Stomach (tissue), 9 donors: ENCODE data around the gene PRXL2B. TPM values are rescaled to one million over a fixed set of nuclear protein-coding genes. Genes with fewer than 3 reads are reported as not detected.

Experiments
- DNase-seq, 2 donors: peaks; one replicate each; pipeline versions ENCODE4 v3.0.0 to v3.0.0-alpha.2; 2013 to 2019
- H3K27ac ChIP-seq, 5 donors: fragments of 200-600 bp in 4 of 5; sonication (generic) in 4 of 5; one replicate each; pipeline ENCODE4 v1.5.1; 2013 to 2019; ENCODE audit warnings: mild to moderate bottlenecking in 1 of 5, moderate library complexity in 1 of 5
- H3K27me3 ChIP-seq, 3 donors: fragments of 200-600 bp; sonication (generic); one replicate each; pipeline ENCODE4 v1.5.1; 2017 to 2019; ENCODE audit warnings: mixed run types in 1 of 3
- H3K36me3 ChIP-seq, 4 donors: fragments of 200-600 bp; sonication (generic); 1 replicate in 3 of 4; 2 replicates in 1 of 4; pipeline ENCODE4 v1.5.1; 2016 to 2019
- H3K4me1 ChIP-seq, 4 donors: fragments of 200-600 bp; sonication (generic); one replicate each; pipeline ENCODE4 v1.5.1; 2016 to 2019
- H3K4me3 ChIP-seq, 4 donors: fragments of 200-600 bp; sonication (generic) in 3 of 4; one replicate each; pipeline ENCODE4 v1.5.1; 2016 to 2019; ENCODE audit warnings: mild to moderate bottlenecking in 1 of 4
- H3K9me3 ChIP-seq, 4 donors: fragments of 200-600 bp; sonication (generic); one replicate each; pipeline ENCODE4 v1.5.1; 2016 to 2019
- EP300 ChIP-seq: sonication (generic); formaldehyde crosslinking; IDR thresholded peaks from one replicate; pipeline ENCODE4 v1.6.1; 2017; ENCODE audit warnings: antibody characterized with exemption
- POLR2A ChIP-seq, 4 donors: fragments of 450-650 bp; IDR thresholded peaks; one replicate each; pipeline ENCODE4 v1.6.1; 2016; ENCODE audit warnings: antibody characterized with exemption in 4 of 4, control low read depth in 2 of 4, mild to moderate bottlenecking in 1 of 4, moderate library complexity in 1 of 4
- POLR2AphosphoS5 ChIP-seq, 3 donors: sonication (generic); formaldehyde crosslinking; IDR thresholded peaks; one replicate each; pipeline ENCODE4 v1.6.1; 2016; ENCODE audit warnings: antibody characterized with exemption in 3 of 3
- WGBS, 5 donors: extraction: QIAGEN DNeasy Blood & Tissue Kit in 3 of 5; methylation state at CpG; one replicate each; pipeline versions ENCODE4 v1.1.5 to v1.1.7; 2013 to 2018; 5-methylcytosine and 5-hydroxymethylcytosine counted together
- intact Hi-C: fragments of 100-400 bp; cut with DNase I; formaldehyde crosslinking; loops from one replicate; pipeline ENCODE4 v1.15.1; 2023; ENCODE audit warnings: low total_unique reads
- polyA plus RNA-seq, 3 donors: library from polyadenylated mRNA; stranded (reverse); fragments of 200-250 nt; gene quantifications; one replicate each; pipeline ENCODE4 v1.2.3, GENCODE V29; 2013
- total RNA-seq, 5 donors: library from RNA; depleted of rRNA; stranded (reverse); fragments of >200 nt; gene quantifications; one replicate each; pipeline versions ENCODE4 v1.1.0 to v1.2.3, GENCODE V29; 2014 to 2016
- TF ChIP-seq, protein P1 (sequence below), 7 experiments: fragments of 450-650 bp in 4 of 7; fragments of 200-600 bp in 3 of 7; sonication (generic) in 3 of 7; IDR thresholded peaks; one replicate each; pipeline ENCODE4 v1.5.1; 2016 to 2019; ENCODE audit warnings: antibody characterized with exemption in 7 of 7, control low read depth in 2 of 7, mild to moderate bottlenecking in 1 of 7
- donor health status: healthy with polysubstance abuse.
- donor health status: Bipolar disorder and iron deficiency.
- donor health status: healthy.

Gene PRXL2B
- total and polyA plus RNA-seq, 8 donors: 8.5 to 668 (median 21.0) TPM

DNA sequence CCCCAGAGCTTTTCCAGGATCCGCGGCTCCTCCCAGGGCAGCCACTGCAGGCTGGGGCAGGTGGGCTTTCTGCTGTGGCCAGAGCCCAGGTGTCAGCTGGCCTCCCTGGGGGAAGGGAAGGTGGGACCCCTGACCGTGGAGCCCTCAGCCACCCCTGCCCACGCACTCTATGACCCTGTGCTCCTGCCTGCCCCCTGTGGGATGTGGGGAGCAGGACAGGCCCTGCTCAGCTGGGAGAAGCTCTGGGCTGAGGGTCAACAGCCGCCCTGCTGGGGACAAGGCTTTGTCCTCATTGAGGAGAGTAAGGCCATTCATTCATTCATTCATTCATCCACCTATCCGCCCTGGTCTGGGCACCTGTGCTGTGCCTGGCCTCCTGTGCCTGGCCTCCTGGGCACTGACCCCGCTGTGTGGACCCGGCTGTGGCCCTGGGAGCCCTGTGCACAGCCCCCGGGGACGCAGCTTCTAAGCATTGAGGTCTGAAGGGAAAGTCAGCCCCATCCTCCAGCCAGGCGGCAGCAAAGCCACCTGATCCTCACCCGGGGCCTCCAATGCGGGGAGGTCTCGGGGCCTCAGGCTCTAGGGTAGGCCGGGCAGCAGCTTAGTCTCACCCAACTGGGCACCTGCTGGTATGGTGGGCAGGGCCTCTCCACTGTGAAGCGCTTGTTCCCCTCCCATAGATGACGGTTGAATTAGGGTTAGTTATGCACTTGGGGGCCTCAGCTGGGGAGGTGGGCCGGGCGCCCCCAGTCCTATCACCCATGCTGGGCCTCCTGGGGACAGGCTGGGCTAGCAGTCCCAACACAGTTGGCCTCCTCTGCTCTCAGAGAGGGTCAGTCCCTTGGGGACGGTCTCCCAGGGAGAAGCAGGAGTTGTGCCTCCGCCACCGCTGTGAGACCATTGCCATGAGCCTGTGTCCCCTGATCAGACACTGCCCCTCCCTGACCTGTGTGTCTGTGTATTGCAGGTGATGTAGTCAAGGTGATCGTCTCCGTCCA lies 24.4 kb upstream of the PRXL2B start:
- no peak for DNase-seq
- WGBS, 5 donors: 86 to 92% (median 91%) methylated on average over 19 to 24 of the region's 24 CpGs
- H3K4me3 ChIP-seq: no peak overlapping the region
- H3K4me1 ChIP-seq: peaks cover 23 to 40% (median 37%) of the 10 kb centered on the region in 4 donors
- TF ChIP-seq EP300 (no peak), POLR2A (IDR thresholded peaks at IDR 0.05) (no peak)
- TF ChIP-seq, protein P1, sequence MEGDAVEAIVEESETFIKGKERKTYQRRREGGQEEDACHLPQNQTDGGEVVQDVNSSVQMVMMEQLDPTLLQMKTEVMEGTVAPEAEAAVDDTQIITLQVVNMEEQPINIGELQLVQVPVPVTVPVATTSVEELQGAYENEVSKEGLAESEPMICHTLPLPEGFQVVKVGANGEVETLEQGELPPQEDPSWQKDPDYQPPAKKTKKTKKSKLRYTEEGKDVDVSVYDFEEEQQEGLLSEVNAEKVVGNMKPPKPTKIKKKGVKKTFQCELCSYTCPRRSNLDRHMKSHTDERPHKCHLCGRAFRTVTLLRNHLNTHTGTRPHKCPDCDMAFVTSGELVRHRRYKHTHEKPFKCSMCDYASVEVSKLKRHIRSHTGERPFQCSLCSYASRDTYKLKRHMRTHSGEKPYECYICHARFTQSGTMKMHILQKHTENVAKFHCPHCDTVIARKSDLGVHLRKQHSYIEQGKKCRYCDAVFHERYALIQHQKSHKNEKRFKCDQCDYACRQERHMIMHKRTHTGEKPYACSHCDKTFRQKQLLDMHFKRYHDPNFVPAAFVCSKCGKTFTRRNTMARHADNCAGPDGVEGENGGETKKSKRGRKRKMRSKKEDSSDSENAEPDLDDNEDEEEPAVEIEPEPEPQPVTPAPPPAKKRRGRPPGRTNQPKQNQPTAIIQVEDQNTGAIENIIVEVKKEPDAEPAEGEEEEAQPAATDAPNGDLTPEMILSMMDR (IDR thresholded peaks at IDR 0.05): peak in 1 of 7 experiments; percentile 24
- peaks cover 33 to 65% (median 60%) of the 10 kb centered on the region in 4 donors for H3K36me3 ChIP-seq
- intact Hi-C loops: no loop called here
- peaks cover 0 to 18% (median 0%) of the 10 kb centered on the region in 3 donors for H3K27me3 ChIP-seq
- no peak overlapping the region for H3K27ac ChIP-seq
- no peaks in the 10 kb centered on the region for H3K9me3 ChIP-seq

DNA sequence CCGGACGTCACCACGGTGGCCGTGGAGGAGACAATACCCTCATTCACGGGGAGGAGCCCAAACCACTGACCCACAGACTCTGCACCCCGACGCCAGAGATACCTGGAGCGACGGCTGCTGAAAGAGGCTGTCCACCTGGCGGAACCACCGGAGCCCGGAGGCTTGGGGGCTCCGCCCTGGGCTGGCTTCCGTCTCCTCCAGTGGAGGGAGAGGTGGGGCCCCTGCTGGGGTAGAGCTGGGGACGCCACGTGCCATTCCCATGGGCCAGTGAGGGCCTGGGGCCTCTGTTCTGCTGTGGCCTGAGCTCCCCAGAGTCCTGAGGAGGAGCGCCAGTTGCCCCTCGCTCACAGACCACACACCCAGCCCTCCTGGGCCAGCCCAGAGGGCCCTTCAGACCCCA lies 23.4 kb upstream of the PRXL2B start:
- Histone ChIP-seq H3K4me1 (peaks cover 13 to 30% (median 27%) of the 10 kb centered on the region in 4 donors), H3K4me3 (no peak overlapping the region), H3K27me3 (peaks cover 0 to 22% (median 0%) of the 10 kb centered on the region in 3 donors), H3K9me3 (no peaks in the 10 kb centered on the region), H3K36me3 (peaks cover 31 to 60% (median 58%) of the 10 kb centered on the region in 4 donors), H3K27ac (no peak overlapping the region)
- TF ChIP-seq, protein P1 (IDR thresholded peaks at IDR 0.05): no peak
- TF ChIP-seq POLR2A (IDR thresholded peaks at IDR 0.05) (no peak), EP300 (no peak), POLR2AphosphoS5 (IDR thresholded peaks at IDR 0.05) (no peak)
- intact Hi-C loops: no loop called here
- DNase-seq: peak in 1 of 2 donors; percentile 69
- WGBS, 5 donors: 74 to 83% (median 79%) methylated on average over 13 to 18 of the region's 18 CpGs

DNA sequence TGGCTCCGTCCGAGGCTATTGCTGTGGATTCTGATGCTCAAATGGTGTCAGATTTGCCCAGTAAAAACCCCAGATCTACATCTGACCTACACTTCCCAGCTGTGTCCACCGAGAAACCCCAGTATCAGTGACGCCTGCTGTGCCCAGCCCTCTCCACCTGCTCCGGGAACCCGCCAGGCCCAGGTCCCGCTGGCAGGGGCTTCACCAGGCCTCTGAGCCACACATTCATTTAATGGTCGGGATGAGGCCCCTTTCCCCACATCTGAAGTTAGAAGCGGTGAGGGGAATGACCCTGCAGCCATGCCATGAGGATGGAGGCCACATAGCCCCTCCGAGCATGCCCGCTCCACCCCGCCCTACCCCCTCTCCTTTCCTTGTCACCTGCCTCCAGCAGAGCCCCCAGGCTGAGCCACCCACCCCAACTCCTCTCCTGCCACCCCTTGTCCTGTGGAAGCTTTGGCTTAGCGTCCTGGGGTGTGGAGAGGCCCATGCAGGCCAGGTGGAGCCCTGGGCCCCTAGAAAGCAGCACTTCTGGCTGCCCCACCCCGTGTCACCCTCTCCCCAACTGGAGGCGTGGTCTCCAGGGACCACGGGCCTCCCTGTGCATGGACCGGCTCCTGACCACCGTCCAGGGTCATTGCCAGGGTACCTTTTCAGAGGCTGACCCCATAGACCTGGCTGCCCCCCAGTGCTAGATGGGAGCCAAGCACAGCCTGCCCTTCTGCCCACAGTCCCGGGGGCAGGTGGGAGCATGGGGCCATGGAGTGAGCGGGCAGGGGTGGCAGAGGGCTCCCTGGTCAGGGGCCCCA lies 22.4 kb upstream of the PRXL2B start:
- peaks cover 10 to 20% (median 17%) of the 10 kb centered on the region in 4 donors for H3K4me1 ChIP-seq
- TF ChIP-seq, protein P1 (IDR thresholded peaks at IDR 0.05): no peak
- no peak for TF ChIP-seq POLR2AphosphoS5 (IDR thresholded peaks at IDR 0.05)
- no peak for TF ChIP-seq POLR2A (IDR thresholded peaks at IDR 0.05)
- no peak for TF ChIP-seq EP300
- 68 to 84% (median 71%) methylated on average over 17 to 20 of the region's 20 CpGs for WGBS, 5 donors
- DNase-seq: no peak
- no peak overlapping the region for H3K27ac ChIP-seq
- peaks cover 0 to 27% (median 0%) of the 10 kb centered on the region in 3 donors for H3K27me3 ChIP-seq
- intact Hi-C loops: no loop called here
- H3K4me3 ChIP-seq: no peak overlapping the region
- no peaks in the 10 kb centered on the region for H3K9me3 ChIP-seq
- peaks cover 23 to 50% (median 47%) of the 10 kb centered on the region in 4 donors for H3K36me3 ChIP-seq

DNA sequence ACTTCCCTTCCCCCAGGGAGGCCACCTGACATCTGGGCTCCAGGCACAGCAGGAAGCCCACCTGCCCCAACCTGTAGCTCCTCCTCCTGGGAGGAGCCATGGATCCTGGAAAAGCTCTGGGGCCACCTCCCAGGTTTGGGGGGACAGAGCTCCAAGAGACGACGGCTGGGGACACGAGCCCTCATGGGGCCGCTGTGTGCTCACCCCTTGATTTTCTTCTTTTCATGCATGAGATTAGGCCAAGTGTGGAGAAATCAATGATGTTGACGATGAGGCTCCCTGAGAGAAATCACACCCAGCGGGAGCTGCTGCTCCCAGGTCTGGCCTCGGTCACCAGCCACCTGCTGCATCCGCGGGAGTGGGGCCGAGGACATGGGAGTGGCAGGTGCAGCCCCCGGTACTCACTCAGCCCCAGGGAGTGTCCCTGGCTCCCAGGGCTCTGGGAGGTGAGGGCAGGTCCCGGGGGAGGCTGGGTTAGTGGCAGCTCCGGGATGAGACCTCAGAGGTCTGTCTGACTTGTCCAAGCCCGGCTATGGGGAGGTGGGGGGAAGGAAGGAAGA lies 21.7 kb upstream of the PRXL2B start:
- Histone ChIP-seq H3K4me3 (no peak overlapping the region), H3K36me3 (peaks cover 20 to 43% (median 41%) of the 10 kb centered on the region in 4 donors), H3K27ac (no peak overlapping the region), H3K4me1 (peaks cover 5 to 14% (median 11%) of the 10 kb centered on the region in 4 donors), H3K9me3 (no peaks in the 10 kb centered on the region), H3K27me3 (peaks cover 0 to 29% (median 0%) of the 10 kb centered on the region in 3 donors)
- no peak for TF ChIP-seq POLR2AphosphoS5 (IDR thresholded peaks at IDR 0.05)
- no peak for TF ChIP-seq EP300
- TF ChIP-seq, protein P1 (IDR thresholded peaks at IDR 0.05): no peak
- TF ChIP-seq POLR2A (IDR thresholded peaks at IDR 0.05): no peak
- WGBS, 5 donors: 24 to 48% (median 38%) methylated on average over 13 to 14 of the region's 14 CpGs
- intact Hi-C loops: no loop called here
- DNase-seq: peak in 1 of 2 donors; percentile 58
